MM.1S (cell line): ENCODE measurements around the gene GRK3.

Experiments
- EZH2phosphoT487 ChIP-seq: fragments of 300-600 bp; sonication (generic); IDR thresholded peaks from 2 replicates; pipeline ENCODE4 v1.6.1; 2018; ENCODE audit warnings: antibody characterized with exemption, low read length
- TF ChIP-seq, protein P1 (sequence below): fragments of 300-600 bp; sonication (generic); IDR thresholded peaks from 2 replicates; pipeline ENCODE4 v1.5.1; 2016; ENCODE audit warnings: antibody characterized with exemption, low read length, mixed read lengths

- TF ChIP-seq, protein P1, sequence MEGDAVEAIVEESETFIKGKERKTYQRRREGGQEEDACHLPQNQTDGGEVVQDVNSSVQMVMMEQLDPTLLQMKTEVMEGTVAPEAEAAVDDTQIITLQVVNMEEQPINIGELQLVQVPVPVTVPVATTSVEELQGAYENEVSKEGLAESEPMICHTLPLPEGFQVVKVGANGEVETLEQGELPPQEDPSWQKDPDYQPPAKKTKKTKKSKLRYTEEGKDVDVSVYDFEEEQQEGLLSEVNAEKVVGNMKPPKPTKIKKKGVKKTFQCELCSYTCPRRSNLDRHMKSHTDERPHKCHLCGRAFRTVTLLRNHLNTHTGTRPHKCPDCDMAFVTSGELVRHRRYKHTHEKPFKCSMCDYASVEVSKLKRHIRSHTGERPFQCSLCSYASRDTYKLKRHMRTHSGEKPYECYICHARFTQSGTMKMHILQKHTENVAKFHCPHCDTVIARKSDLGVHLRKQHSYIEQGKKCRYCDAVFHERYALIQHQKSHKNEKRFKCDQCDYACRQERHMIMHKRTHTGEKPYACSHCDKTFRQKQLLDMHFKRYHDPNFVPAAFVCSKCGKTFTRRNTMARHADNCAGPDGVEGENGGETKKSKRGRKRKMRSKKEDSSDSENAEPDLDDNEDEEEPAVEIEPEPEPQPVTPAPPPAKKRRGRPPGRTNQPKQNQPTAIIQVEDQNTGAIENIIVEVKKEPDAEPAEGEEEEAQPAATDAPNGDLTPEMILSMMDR = no peak
- TF ChIP-seq EZH2phosphoT487 = no peak
These were observed 132.7 kb downstream of the GRK3 start for GRCh38 chr22:25697181-25697664.
